Measurements from ENCODE around the gene DCBLD2. TPM values are rescaled to one million over a fixed set of nuclear protein-coding genes. Genes with fewer than 3 reads are reported as not detected.

Gene DCBLD2
- total and polyA plus RNA-seq, 2 of the 4 experiments (the other 2 are of a cell fraction): 121 to 196 TPM

DNA sequence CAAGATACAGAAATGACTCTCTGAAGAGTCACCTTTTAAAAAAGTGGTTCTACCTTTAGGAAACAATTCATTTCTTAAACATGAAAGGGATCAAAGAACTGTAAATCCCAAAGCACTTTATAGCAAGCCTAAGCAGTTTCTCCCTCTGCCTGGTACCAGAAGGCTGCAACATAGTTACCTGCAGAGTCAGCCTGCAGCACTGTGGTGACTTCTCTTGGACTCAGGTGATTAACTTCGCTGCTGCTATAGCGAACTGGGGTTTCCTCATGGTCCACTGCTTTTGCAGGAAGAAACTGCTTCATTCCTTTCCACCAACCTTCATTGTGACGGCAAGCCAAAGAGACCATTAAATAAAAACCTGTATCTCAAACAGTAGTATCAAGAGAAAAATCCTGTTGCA lies 101.1 kb downstream of the DCBLD2 start:
- Histone ChIP-seq H3K27ac (ENCODE audit: insufficient read depth, low read length) (no peak overlapping the region), H2BK5ac (ENCODE audit: low read depth, low read length, poor library complexity, severe bottlenecking) (no peak overlapping the region), H3K4me1 (ENCODE audit: control insufficient read depth, insufficient read depth, low read length) (no peaks in the 10 kb centered on the region), H4K8ac (ENCODE audit: low read depth in 2 of 2, low read length in 2 of 2) (no peak overlapping the region), H2BK15ac (ENCODE audit: low read depth, low read length) (no peak overlapping the region), H4K20me1 (ENCODE audit: insufficient read depth, low read length) (no peaks in the 10 kb centered on the region; the same call in 1 of the 2 replicates), H2AFZ (replicated peaks; ENCODE audit: low read length, poor library complexity) (no peak overlapping the region), H4K91ac (ENCODE audit: insufficient read depth, low read depth, low read length) (no peak overlapping the region), H3K56ac (ENCODE audit: extremely low read depth, insufficient read depth, low read length) (no peak overlapping the region), H2BK120ac (ENCODE audit: low read depth, low read length) (no peak overlapping the region), H2AK9ac (replicated peaks; ENCODE audit: low read depth, low read length, poor library complexity) (no peak overlapping the region), H3K18ac (ENCODE audit: low read depth, low read length) (no peak overlapping the region), H4K5ac (ENCODE audit: low read depth, low read length) (no peak overlapping the region), H3K14ac (replicated peaks; ENCODE audit: low read depth, low read length) (no peak overlapping the region), H3K36me3 (ENCODE audit: control insufficient read depth, insufficient read depth, low read length) (peaks cover 20% of the 10 kb centered on the region), H3K9me3 (ENCODE audit: control insufficient read depth, insufficient read depth, low read length) (no peaks in the 10 kb centered on the region), H3K23ac (ENCODE audit: low read depth, low read length) (no peak overlapping the region), H3K4ac (ENCODE audit: low read depth, low read length) (no peak overlapping the region), H3K4me2 (ENCODE audit: low read depth, low read length) (no peak overlapping the region), H2AK5ac (ENCODE audit: low read depth, low read length) (no peak overlapping the region), H3K4me3 (ENCODE audit: insufficient read depth, low read depth, low read length) (no peak overlapping the region), H3K9me1 (ENCODE audit: insufficient read depth, low read length) (0 out of 2 replicates have a peak, but pooled peaks cover 3% of the 10 kb centered on the region), H3K9ac (ENCODE audit: low read depth, low read length) (no peak overlapping the region), H3K79me1 (ENCODE audit: low read depth in 1 of 2, low read length in 2 of 2) (peaks cover 5 to 6% of the 10 kb centered on the region in 2 experiments; a peak in 2 of 4 replicates), H2BK20ac (ENCODE audit: low read depth, low read length) (no peak overlapping the region), H3K27me3 (ENCODE audit: control insufficient read depth, insufficient read depth, low read length) (no peaks in the 10 kb centered on the region)
- in situ Hi-C loops (cut with MboI; ENCODE audit: low sequenced_read_pairs): no loop called here
- 100% methylated on average over 2 of the region's 3 CpGs; no CpG with 5 or more reads in 1 of the 2 experiments for WGBS, 2 experiments (ENCODE audit: extremely low coverage in 2 of 2, insufficient read length in 1 of 2)
- ATAC-seq (ENCODE audit: low read depth) (no peak), DNase-seq (no peak)
- no peak for TF ChIP-seq RAD21 (IDR thresholded peaks at IDR 0.05; ENCODE audit: low read length)
- TF ChIP-seq SMC3 (IDR thresholded peaks at IDR 0.05; ENCODE audit: low read depth, low read length): no peak
- TF ChIP-seq CEBPB (IDR thresholded peaks at IDR 0.05; ENCODE audit: low read depth, low read length): no peak
- no peak for TF ChIP-seq MXI1 (IDR thresholded peaks at IDR 0.05; ENCODE audit: borderline replicate concordance, low read depth, low read length)
- TF ChIP-seq RCOR1 (IDR thresholded peaks at IDR 0.05; ENCODE audit: insufficient replicate concordance, low read length): no peak
- TF ChIP-seq ELK1 (IDR thresholded peaks at IDR 0.05; ENCODE audit: borderline replicate concordance, low read depth, low read length): no peak
- no peak for TF ChIP-seq NFE2L2 (IDR thresholded peaks at IDR 0.05; ENCODE audit: low read depth, low read length)
- ChIA-PET CTCF (no interaction called here), POLR2A (ENCODE audit: unreplicated experiment) (no interaction called here)
- BruUV-seq (replicated peaks): no TSS peak
- intact Hi-C loops (cut with micrococcal nuclease): no loop called here
- dilution Hi-C loops (cut with HindIII; ENCODE audit: low sequenced_read_pairs, unreplicated experiment): no loop called here
